SKM-1 treated with dmso at 0.1 percent for 144 hours (cell line): ENCODE results near the gene FCHSD2.
"Not testable (repeated sequence)": the region's sequence is repeated elsewhere in the genome, so short reads cannot be mapped to it uniquely, and the experiment has no call there.

ENCODE experiments used
- DNase-seq: peaks from one replicate; lab custom pipeline; 2025; ENCODE audit not compliant: unreplicated experiment; lab: John Stamatoyannopoulos, UW

FCHSD2 gene

GRCh38 chr11:72896431-72896830 is 245.7 kb downstream of the FCHSD2 start:
- no peak for DNase-seq

- no peak for DNase-seq
These were observed 251.2 kb downstream of the FCHSD2 start for GRCh38 chr11:72890881-72891280.

DNA sequence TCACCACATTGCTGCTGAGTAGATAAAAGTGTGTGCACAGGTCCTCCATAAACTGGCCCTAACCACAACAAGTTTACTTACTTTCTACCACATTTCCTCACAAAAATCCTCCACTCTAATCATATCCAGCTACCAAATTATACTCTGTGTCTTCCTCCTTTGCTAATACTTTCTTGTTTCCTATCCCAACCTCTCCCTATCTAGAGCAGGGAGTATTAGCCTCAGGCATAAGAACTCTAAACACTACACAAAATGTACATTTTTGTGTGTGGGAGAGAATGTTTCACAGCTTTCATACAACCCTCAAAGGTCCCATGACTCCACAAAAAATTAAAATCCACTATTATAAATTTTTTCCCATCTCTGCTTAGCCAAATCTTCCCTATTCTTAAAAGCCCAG is 255.5 kb downstream of the FCHSD2 start:
- no peak for DNase-seq

GRCh38 chr11:72885749-72886609 is 256.1 kb downstream of the FCHSD2 start:
- DNase-seq: no peak

GRCh38 chr11:72876147-72876546 is 266.0 kb downstream of the FCHSD2 start:
- no peak for DNase-seq

GRCh38 chr11:72875736-72876135 is 266.4 kb downstream of the FCHSD2 start:
- DNase-seq: no peak

GRCh38 chr11:72872012-72872411 is 270.1 kb downstream of the FCHSD2 start:
- DNase-seq: no peak

- DNase-seq: no peak
These were observed 271.0 kb downstream of the FCHSD2 start for GRCh38 chr11:72871119-72871518.

DNA sequence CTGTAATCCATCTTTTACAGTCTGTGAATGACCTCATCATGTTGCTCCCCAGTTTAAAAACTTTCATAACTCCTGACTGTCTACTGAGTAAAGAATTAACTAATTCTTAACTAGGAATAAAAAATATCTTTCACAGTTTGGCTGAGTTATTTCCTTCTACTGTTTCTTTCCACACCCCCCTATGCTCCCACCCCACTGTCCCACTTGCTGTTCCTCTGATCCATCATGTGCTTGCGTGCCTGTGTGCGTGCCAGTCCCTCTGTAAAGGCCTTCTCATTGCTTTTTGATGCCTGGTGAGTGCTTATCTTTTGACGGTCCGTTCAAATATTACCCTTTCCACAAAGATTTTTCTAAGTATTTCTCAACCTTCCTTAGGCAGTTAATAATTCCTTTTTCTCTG is 272.3 kb downstream of the FCHSD2 start:
- no peak for DNase-seq

DNA sequence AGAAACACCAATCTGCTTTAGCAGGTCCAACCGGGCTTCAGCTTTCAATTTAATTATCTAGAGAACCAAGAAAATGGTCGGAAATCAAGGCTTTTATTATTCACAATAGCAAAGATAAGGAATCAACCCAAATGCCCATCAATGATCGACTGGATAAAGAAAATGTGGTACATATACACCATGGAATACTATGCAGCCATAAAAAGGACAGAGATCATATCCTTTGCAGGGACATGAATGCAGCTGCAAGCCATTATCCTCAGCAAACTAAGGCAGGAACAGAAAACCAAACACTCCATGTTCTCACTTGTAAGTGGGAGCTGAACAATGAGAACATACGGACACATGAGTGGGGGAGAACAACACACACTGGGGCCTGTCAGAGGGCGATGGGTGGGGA is 274.1 kb downstream of the FCHSD2 start:
- no peak for DNase-seq

DNA sequence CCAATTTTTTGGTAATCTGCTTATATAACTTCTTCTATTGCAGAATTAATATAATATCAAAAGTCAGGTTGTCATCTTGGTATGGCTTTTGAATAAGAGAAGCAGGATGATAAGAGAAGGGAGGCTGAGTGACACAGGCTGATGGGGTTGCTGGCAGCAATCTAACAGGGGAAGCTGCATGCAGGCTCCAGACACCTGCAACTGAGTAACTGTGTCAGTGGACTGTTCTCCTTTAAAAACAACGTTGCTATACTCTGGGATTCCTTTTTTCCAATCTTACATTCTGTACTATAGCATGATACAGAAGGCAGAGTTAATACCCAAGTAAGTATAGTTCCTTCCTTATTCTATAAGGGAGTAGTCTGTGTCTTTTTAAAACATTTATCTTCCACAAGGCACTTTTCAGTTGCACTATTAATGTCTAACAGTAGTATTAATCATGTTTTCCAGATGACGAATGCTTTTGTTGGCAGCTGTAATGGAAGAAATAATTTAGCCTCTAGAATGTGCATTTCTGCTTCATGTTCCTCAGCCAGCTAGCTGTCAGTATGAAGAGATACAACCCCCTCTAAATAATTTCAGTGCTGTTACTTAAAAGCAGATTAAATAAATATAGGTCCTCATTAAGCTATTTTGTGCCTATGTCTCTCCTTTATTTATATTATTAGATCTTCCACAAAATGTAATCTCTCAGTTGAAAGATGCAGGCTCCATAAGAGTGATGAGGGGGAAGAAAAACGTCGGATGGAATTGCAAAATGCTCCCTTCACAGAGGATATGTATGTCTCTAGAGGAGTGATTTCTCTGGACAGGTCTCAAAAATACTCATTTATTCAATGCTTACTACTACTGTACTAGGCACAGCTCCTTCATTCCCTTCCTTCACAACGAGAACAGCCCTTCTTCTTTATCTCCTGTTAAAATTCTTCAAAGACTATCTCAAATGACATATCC is 277.1 kb downstream of the FCHSD2 start:
- DNase-seq: no peak

GRCh38 chr11:72863916-72864315 is 278.2 kb downstream of the FCHSD2 start:
- DNase-seq: no peak

DNA sequence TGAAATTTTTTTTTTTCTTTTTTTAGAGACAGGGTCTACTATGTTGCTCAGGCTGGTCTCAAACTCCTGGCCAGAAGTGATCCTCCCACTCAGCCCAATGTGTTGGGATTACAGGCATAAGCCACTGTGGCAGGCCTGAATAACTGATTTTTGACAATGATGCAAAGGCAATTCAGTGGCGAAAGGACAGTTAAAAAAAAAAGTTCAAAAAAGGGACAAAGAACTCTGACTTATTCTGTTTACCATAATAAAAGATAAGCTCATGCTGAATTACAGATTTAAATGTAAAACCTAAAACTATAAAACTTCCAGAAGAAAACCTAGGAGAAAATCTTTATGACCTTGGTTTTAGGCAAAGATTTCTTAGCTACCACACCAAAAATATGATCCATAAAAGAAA is 279.0 kb downstream of the FCHSD2 start:
- no peak for DNase-seq

GRCh38 chr11:72860592-72860991 is 281.5 kb downstream of the FCHSD2 start:
- no peak for DNase-seq

DNA sequence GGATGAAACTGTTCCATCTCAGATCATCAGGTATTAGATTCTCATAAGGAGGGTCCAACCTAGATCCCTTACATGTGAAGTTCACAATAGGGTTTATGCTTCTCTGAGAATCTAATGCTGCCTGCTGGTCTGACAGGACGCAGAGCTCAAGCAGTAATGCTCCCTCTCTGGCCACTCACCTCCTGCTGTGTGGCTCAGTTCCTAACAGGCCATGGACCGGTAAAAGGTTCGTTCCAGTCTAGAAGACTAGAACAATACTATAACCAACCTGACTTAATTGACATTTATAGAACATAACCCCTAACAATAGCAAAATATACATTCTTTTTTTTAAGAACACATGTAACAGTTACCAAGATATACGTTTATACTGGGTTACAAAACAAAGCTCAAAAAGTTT is 282.1 kb downstream of the FCHSD2 start:
- DNase-seq: no peak

- DNase-seq: no peak
These were observed 283.0 kb downstream of the FCHSD2 start for GRCh38 chr11:72859126-72859525.

DNA sequence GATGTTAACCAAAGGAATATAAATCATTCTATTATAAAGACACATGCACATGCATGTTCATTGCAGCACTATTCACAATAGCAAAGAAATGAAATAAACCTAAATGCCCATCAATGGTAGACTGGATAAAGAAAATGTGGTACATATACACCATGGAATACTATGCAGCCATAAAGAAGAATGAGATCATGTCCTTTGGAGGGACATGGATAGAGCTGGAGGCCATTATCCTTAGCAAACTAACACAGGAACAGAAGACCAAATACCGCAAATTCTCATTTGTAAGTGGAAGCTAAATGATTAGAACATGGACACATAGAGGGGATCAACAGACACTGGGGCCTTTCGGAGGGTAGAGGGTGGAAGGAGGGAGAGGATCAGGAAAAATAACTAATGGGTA is 283.9 kb downstream of the FCHSD2 start:
- not testable (repeated sequence) for DNase-seq

DNA sequence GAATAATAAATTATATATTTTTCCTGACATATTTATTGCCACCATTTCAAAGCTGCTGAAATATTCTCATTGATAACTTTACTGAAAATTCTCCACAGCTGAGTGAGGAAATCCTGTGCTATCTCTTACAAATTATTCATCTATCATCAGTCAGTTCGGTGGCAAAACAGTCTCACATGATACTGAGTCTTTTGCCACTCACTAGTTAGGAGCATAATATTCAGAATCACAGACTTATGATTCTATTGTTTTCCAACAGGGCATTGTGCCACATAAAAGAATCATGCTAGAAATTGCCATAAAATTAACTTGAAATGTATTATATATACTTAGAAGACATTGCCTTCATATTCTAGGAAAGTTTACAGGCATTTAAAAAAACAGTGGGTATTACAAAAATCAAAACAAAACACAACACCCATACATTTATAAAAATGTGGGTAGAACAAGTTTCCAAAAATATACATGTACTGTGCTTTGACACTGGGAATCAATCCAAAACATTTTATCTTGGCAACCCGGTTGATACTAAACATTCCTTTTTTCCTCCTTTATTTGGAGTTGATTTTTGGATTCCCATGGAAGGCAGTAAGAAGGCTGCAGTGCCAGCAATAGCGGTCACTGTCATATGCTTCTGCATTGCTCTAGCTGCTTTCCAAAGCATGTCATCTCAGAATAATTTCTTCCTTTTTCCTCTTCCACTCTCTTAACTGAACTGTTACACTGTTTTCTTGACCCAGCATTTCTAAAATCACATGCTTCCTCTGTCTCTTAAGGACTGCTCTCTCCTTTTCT is 285.4 kb downstream of the FCHSD2 start:
- DNase-seq: no peak

DNA sequence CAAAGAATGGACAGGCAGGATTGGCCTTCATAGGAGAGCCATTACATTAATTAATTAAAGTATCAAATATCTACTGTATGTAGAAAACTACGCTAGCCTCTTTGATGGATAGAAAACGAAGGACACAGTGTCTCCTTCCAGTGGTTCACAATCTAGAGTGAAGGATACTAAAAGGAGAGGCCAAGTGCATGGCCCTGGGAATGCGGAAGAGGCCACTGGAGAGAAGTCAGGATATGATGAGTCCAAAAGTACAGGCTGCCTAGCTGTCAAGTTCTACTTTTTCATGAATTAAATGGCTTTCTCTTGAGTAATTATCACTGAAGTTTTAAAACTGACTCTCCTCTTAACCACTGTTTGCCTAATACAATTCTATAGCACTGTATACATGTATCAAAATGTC is 286.1 kb downstream of the FCHSD2 start:
- DNase-seq: no peak

DNA sequence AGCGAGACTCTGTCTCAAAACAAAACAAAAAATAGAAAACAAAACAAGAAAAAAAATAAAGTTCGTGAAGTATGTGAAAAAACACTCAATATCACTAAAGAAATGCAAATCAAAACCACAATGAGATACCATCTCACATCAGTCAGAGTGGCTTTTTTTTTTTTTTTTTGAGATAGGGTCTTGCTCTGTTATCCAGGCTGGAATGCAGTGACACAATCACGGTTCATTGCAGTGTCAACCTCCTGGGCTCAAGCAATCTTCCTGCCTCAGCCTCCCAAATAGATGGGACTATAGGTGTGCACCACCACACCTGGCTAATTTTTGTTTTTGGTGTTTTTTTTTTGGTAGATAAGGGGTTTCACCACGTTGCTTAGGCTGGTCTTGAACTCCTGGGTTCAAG is 290.4 kb downstream of the FCHSD2 start:
- DNase-seq: no peak

DNA sequence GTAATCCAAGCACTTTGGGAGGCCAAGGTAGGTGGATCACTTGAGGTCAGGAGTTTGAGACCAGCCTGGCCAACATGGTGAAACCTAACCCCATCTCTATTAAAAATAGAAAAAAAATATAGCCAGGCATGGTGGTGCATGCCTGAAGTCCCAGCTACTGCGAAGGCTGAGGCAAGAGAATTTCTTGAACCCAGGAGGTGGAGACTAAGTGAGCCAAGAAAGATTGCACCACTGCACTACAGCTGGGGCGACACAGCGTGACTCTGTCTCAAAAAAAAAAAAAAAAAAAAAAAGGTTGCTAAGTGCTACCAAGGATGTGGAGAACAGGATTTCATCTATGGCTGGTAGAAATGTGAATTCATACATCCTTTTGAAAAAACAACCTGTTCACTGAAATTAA is 291.3 kb downstream of the FCHSD2 start:
- no peak for DNase-seq
